CD8-positive, alpha-beta memory T cell (primary cell): ENCODE results near the gene EDEM2. TPM values are rescaled to one million over a fixed set of nuclear protein-coding genes. Genes with fewer than 3 reads are reported as not detected.
"Not testable (repeated sequence)": the region's sequence is repeated elsewhere in the genome, so short reads cannot be mapped to it uniquely, and the experiment has no call there.

ENCODE experiments used
- CTCF ChIA-PET: fragments of 350-600 bp; sonication (Branson Sonifier 250); formaldehyde crosslinking; loops from one replicate; lab custom pipeline; 2021; ENCODE audit warnings: antibody characterized with exemption; lab: Charles Lee
- POLR2A ChIA-PET: fragments of 350-600 bp; sonication (Branson Sonifier 250); formaldehyde crosslinking; loops from one replicate; lab custom pipeline; 2021; ENCODE audit warnings: antibody characterized with exemption; lab: Charles Lee
- DNase-seq, 5 donors: peaks; one replicate each; pipeline versions ENCODE4 v3.0.0 to v3.0.0-alpha.2; 2020 to 2022; ENCODE audit warnings: mixed read lengths in 1 of 5
- H3K27ac ChIP-seq: one replicate; pipeline ENCODE4 v1.7.0; 2013; ENCODE audit warnings: low read depth, mild to moderate bottlenecking, low read length, moderate library complexity
- H3K27me3 ChIP-seq: 2 replicates; pipeline ENCODE4 v1.7.0; 2013; ENCODE audit warnings: low read length, mild to moderate bottlenecking; ENCODE audit not compliant: insufficient read depth, poor library complexity, severe bottlenecking
- H3K36me3 ChIP-seq: 2 replicates; pipeline ENCODE4 v1.7.0; 2013; ENCODE audit warnings: mild to moderate bottlenecking, low read length, moderate library complexity; ENCODE audit not compliant: insufficient read depth
- H3K4me1 ChIP-seq: 2 replicates; pipeline ENCODE4 v1.7.0; 2013; ENCODE audit warnings: mild to moderate bottlenecking, low read length, moderate library complexity; ENCODE audit not compliant: insufficient read depth
- H3K4me3 ChIP-seq: 2 replicates; pipeline ENCODE4 v1.7.0; 2013; ENCODE audit warnings: mild to moderate bottlenecking, low read length
- H3K9me3 ChIP-seq: 2 replicates; pipeline ENCODE4 v1.7.0; 2013; ENCODE audit warnings: mild to moderate bottlenecking, low read length
- H3K27ac Mint-ChIP-seq, 8 donors: one replicate each; pipeline ENCODE4 v1.8.0; 2020 to 2021; ENCODE audit warnings: mixed read lengths in 8 of 8, mild to moderate bottlenecking in 6 of 8, inconsistent platforms in 3 of 8, moderate library complexity in 3 of 8
- H3K27me3 Mint-ChIP-seq, 2 donors: one replicate each; pipeline ENCODE4 v1.8.0; 2020 to 2021; ENCODE audit warnings: mixed read lengths in 2 of 2, mild to moderate bottlenecking in 1 of 2, moderate library complexity in 1 of 2
- H3K36me3 Mint-ChIP-seq, 3 donors: one replicate each; pipeline ENCODE4 v1.8.0; 2020 to 2021; ENCODE audit warnings: mixed read lengths in 3 of 3, inconsistent platforms in 1 of 3, mild to moderate bottlenecking in 1 of 3
- H3K4me1 Mint-ChIP-seq, 3 donors: one replicate each; pipeline ENCODE4 v1.8.0; 2020 to 2021; ENCODE audit warnings: mixed read lengths in 3 of 3, inconsistent platforms in 1 of 3, mild to moderate bottlenecking in 1 of 3
- H3K4me3 Mint-ChIP-seq, 7 donors: one replicate each; pipeline ENCODE4 v1.8.0; 2020 to 2021; ENCODE audit warnings: mixed read lengths in 7 of 7, mild to moderate bottlenecking in 6 of 7, moderate library complexity in 4 of 7, inconsistent platforms in 2 of 7
- H3K9me3 Mint-ChIP-seq, 5 donors: one replicate each; pipeline ENCODE4 v1.8.0; 2020 to 2022; ENCODE audit warnings: mixed read lengths in 5 of 5, mild to moderate bottlenecking in 3 of 5, moderate library complexity in 2 of 5, inconsistent platforms in 1 of 5
- polyA plus RNA-seq: library from polyadenylated mRNA; unstranded; fragments of 300-500 nt; fragmentation: Illumina TruSeq; gene quantifications from one replicate; pipeline ENCODE4 v1.2.3, GENCODE V29; 2021
- total RNA-seq, 2 experiments: library from RNA; stranded (reverse); gene quantifications; one replicate each; pipeline ENCODE4 v1.2.3, GENCODE V29; 2021

EDEM2 gene
- total and polyA plus RNA-seq, 3 experiments from 2014 or later, result 19.3 to 48.4 (median 20.1) TPM

- H3K4me3 Mint-ChIP-seq, result no peak overlapping the region
- H3K4me1 Mint-ChIP-seq, result no peaks in the 10 kb centered on the region
- Histone ChIP-seq H3K4me3 (no peak overlapping the region), H3K27ac (no peak overlapping the region), H3K9me3 (no peaks in the 10 kb centered on the region), H3K27me3 (no peaks in the 10 kb centered on the region), H3K4me1 (no peaks in the 10 kb centered on the region), H3K36me3 (no peaks in the 10 kb centered on the region)
- no peak for DNase-seq
- POLR2A ChIA-PET, result no interaction called here
- H3K27ac Mint-ChIP-seq, result peak overlapping the region in 2 of 8 donors; percentile 3 to 17
- no peaks in the 10 kb centered on the region for H3K27me3 Mint-ChIP-seq
- H3K36me3 Mint-ChIP-seq, result peaks cover 2 to 21% (median 8%) of the 10 kb centered on the region in 3 donors
- CTCF ChIA-PET, result interaction anchor here (0.6 kb wide), 1 partner anchor 91 kb away, joined by 3 read pairs; no protein-coding TSS in a partner anchor
- peaks cover 0 to 4% (median 0%) of the 10 kb centered on the region in 5 donors for H3K9me3 Mint-ChIP-seq
These were observed 40.6 kb upstream of the EDEM2 start for GRCh38 chr20:35187584-35188190.

- H3K4me3 Mint-ChIP-seq, H3K9me3 Mint-ChIP-seq, H3K9me3 ChIP-seq, H3K27me3 ChIP-seq, DNase-seq, H3K27me3 Mint-ChIP-seq, H3K4me3 ChIP-seq, CTCF ChIA-PET, H3K27ac ChIP-seq, H3K36me3 ChIP-seq, POLR2A ChIA-PET, H3K4me1 Mint-ChIP-seq, H3K4me1 ChIP-seq: not testable (repeated sequence)
- Mint-ChIP-seq H3K36me3 (peaks cover 3 to 21% (median 11%) of the 10 kb centered on the region in 3 donors), H3K27ac (peak overlapping the region in 2 of 8 donors; percentile 3 to 54)
These were observed 39.7 kb upstream of the EDEM2 start for GRCh38 chr20:35186691-35187289.

GRCh38 chr20:35181731-35182130 is 34.6 kb upstream of the EDEM2 start:
- Mint-ChIP-seq H3K27me3 (peaks cover 0 to 2% of the 10 kb centered on the region in 2 donors), H3K9me3 (no peaks in the 10 kb centered on the region), H3K27ac (no peak overlapping the region), H3K36me3 (peaks cover 13 to 24% (median 13%) of the 10 kb centered on the region in 3 donors), H3K4me1 (no peaks in the 10 kb centered on the region), H3K4me3 (no peak overlapping the region)
- Histone ChIP-seq H3K4me1 (no peaks in the 10 kb centered on the region), H3K9me3 (no peaks in the 10 kb centered on the region), H3K27me3 (no peaks in the 10 kb centered on the region), H3K36me3 (no peaks in the 10 kb centered on the region), H3K27ac (no peak overlapping the region), H3K4me3 (no peak overlapping the region)
- no peak for DNase-seq
- ChIA-PET POLR2A (no interaction called here), CTCF (interaction anchor here (0.6 kb wide), 1 partner anchor 16 kb away, joined by 3 read pairs; no protein-coding TSS in a partner anchor)

GRCh38 chr20:35180266-35180665 is 33.1 kb upstream of the EDEM2 start:
- ChIA-PET POLR2A (no interaction called here), CTCF (no interaction called here)
- H3K27me3 Mint-ChIP-seq, result peaks cover 0 to 2% of the 10 kb centered on the region in 2 donors
- H3K36me3 Mint-ChIP-seq, result peaks cover 13 to 19% (median 16%) of the 10 kb centered on the region in 3 donors
- H3K9me3 Mint-ChIP-seq, result no peaks in the 10 kb centered on the region
- no peaks in the 10 kb centered on the region for H3K4me1 Mint-ChIP-seq
- no peak overlapping the region for H3K4me3 Mint-ChIP-seq
- Histone ChIP-seq H3K27ac (no peak overlapping the region), H3K9me3 (no peaks in the 10 kb centered on the region), H3K27me3 (no peaks in the 10 kb centered on the region), H3K36me3 (no peaks in the 10 kb centered on the region), H3K4me1 (no peaks in the 10 kb centered on the region), H3K4me3 (no peak overlapping the region)
- peak overlapping the region in 2 of 8 donors; percentile 40 to 42 for H3K27ac Mint-ChIP-seq
- DNase-seq, result no peak

- Histone ChIP-seq H3K4me1 (no peaks in the 10 kb centered on the region), H3K9me3 (no peaks in the 10 kb centered on the region), H3K27me3 (no peaks in the 10 kb centered on the region), H3K27ac (no peak overlapping the region), H3K36me3 (no peaks in the 10 kb centered on the region), H3K4me3 (no peak overlapping the region)
- Mint-ChIP-seq H3K36me3 (peaks cover 11 to 19% (median 13%) of the 10 kb centered on the region in 3 donors), H3K9me3 (no peaks in the 10 kb centered on the region), H3K27me3 (peaks cover 0 to 2% of the 10 kb centered on the region in 2 donors), H3K4me3 (no peak overlapping the region), H3K4me1 (no peaks in the 10 kb centered on the region), H3K27ac (no peak overlapping the region)
- POLR2A ChIA-PET, result interaction anchor here (0.7 kb wide), 1 partner anchor 335 kb away, joined by 13 read pairs; no protein-coding TSS in a partner anchor
- no peak for DNase-seq
- CTCF ChIA-PET, result no interaction called here
These were observed 32.4 kb upstream of the EDEM2 start for GRCh38 chr20:35179292-35180212.

GRCh38 chr20:35176132-35176531 is 29.0 kb upstream of the EDEM2 start:
- no peaks in the 10 kb centered on the region for H3K27me3 ChIP-seq
- peaks cover 11% of the 10 kb centered on the region for H3K4me1 ChIP-seq
- H3K4me3 ChIP-seq, result no peak overlapping the region
- no peak overlapping the region for H3K4me3 Mint-ChIP-seq
- no peaks in the 10 kb centered on the region for H3K27me3 Mint-ChIP-seq
- H3K36me3 ChIP-seq, result no peaks in the 10 kb centered on the region
- no peak overlapping the region for H3K27ac Mint-ChIP-seq
- ChIA-PET POLR2A (no interaction called here), CTCF (interaction anchor here (1.3 kb wide), 1 partner anchor 11 kb away, joined by 3 read pairs; no protein-coding TSS in a partner anchor)
- H3K4me1 Mint-ChIP-seq, result peaks cover 23 to 29% (median 28%) of the 10 kb centered on the region in 3 donors
- H3K36me3 Mint-ChIP-seq, result peaks cover 4 to 18% (median 10%) of the 10 kb centered on the region in 3 donors
- no peak overlapping the region for H3K27ac ChIP-seq
- no peaks in the 10 kb centered on the region for H3K9me3 ChIP-seq
- no peaks in the 10 kb centered on the region for H3K9me3 Mint-ChIP-seq
- DNase-seq, result no peak

GRCh38 chr20:35174458-35175216 is 27.5 kb upstream of the EDEM2 start:
- Mint-ChIP-seq H3K9me3 (no peaks in the 10 kb centered on the region), H3K4me1 (peaks cover 23 to 31% (median 30%) of the 10 kb centered on the region in 3 donors), H3K36me3 (peaks cover 3 to 17% (median 10%) of the 10 kb centered on the region in 3 donors), H3K4me3 (no peak overlapping the region), H3K27me3 (no peaks in the 10 kb centered on the region), H3K27ac (no peak overlapping the region)
- no peaks in the 10 kb centered on the region for H3K27me3 ChIP-seq
- no peaks in the 10 kb centered on the region for H3K36me3 ChIP-seq
- no peak overlapping the region for H3K4me3 ChIP-seq
- H3K9me3 ChIP-seq, result no peaks in the 10 kb centered on the region
- H3K4me1 ChIP-seq, result peaks cover 11% of the 10 kb centered on the region
- POLR2A ChIA-PET, result no interaction called here
- CTCF ChIA-PET, result no interaction called here
- no peak overlapping the region for H3K27ac ChIP-seq
- DNase-seq, result no peak
